ENCODE data around the gene FOXA2. TPM values are rescaled to one million over a fixed set of nuclear protein-coding genes. Genes with fewer than 3 reads are reported as not detected.
"Not testable (repeated sequence)": the region's sequence is repeated elsewhere in the genome, so short reads cannot be mapped to it uniquely, and the experiment has no call there.

The FOXA2 gene
- total and polyA plus RNA-seq, 5 donors from 2014 or later: not detected

GRCh38 chr20:22550514-22550913, 33.9 kb downstream of the FOXA2 start:
- not testable (repeated sequence) for H3K27ac Mint-ChIP-seq

GRCh38 chr20:22548040-22548439, 36.3 kb downstream of the FOXA2 start:
- Mint-ChIP-seq H3K4me1 (no peaks in the 10 kb centered on the region), H3K36me3 (no peaks in the 10 kb centered on the region), H3K27me3 (no peaks in the 10 kb centered on the region), H3K27ac (no peak overlapping the region), H3K4me3 (no peak overlapping the region), H3K9me3 (peaks cover 0 to 7% (median 5%) of the 10 kb centered on the region in 7 donors)
- H3K9me3 ChIP-seq (ENCODE audit: control insufficient read depth in 2 of 2, low read length in 2 of 2): no peaks in the 10 kb centered on the region
- H3K27ac ChIP-seq (ENCODE audit: insufficient read depth, low read length, poor library complexity, severe bottlenecking): no peak overlapping the region
- H3K4me1 ChIP-seq (ENCODE audit: control insufficient read depth, insufficient read depth, low read length, poor library complexity, severe bottlenecking): no peaks in the 10 kb centered on the region
- no peaks in the 10 kb centered on the region for H3K36me3 ChIP-seq (ENCODE audit: control insufficient read depth, insufficient read depth, low read length)
- H3K4me3 ChIP-seq (ENCODE audit: low read depth, low read length): no peak overlapping the region
- DNase-seq (no peak), ATAC-seq (ENCODE audit: low read depth in 2 of 2) (no peak)
- H3K27me3 ChIP-seq (ENCODE audit: control insufficient read depth, insufficient read depth, low read length): no peaks in the 10 kb centered on the region

More at GRCh38 chr20:22550514-22550913, 33.9 kb downstream of the FOXA2 start:
- not testable (repeated sequence) for ATAC-seq (ENCODE audit: low read depth in 2 of 2); H3K27me3 Mint-ChIP-seq; H3K4me3 ChIP-seq (ENCODE audit: low read depth, low read length); DNase-seq; H3K4me3 Mint-ChIP-seq; H3K4me1 ChIP-seq (ENCODE audit: control insufficient read depth, insufficient read depth, low read length, poor library complexity, severe bottlenecking); H3K4me1 Mint-ChIP-seq; H3K36me3 ChIP-seq (ENCODE audit: control insufficient read depth, insufficient read depth, low read length); H3K27me3 ChIP-seq (ENCODE audit: control insufficient read depth, insufficient read depth, low read length); H3K36me3 Mint-ChIP-seq; H3K9me3 Mint-ChIP-seq; H3K9me3 ChIP-seq (ENCODE audit: control insufficient read depth in 2 of 2, low read length in 2 of 2); H3K27ac ChIP-seq (ENCODE audit: insufficient read depth, low read length, poor library complexity, severe bottlenecking)

GRCh38 chr20:22546344-22546743, 38.0 kb downstream of the FOXA2 start:
- no peaks in the 10 kb centered on the region for H3K27me3 ChIP-seq (ENCODE audit: control insufficient read depth, insufficient read depth, low read length)
- H3K36me3 ChIP-seq (ENCODE audit: control insufficient read depth, insufficient read depth, low read length): no peaks in the 10 kb centered on the region
- no peaks in the 10 kb centered on the region for H3K4me1 ChIP-seq (ENCODE audit: control insufficient read depth, insufficient read depth, low read length, poor library complexity, severe bottlenecking)
- no peak overlapping the region for H3K27ac Mint-ChIP-seq
- no peaks in the 10 kb centered on the region for H3K4me1 Mint-ChIP-seq
- no peak for ATAC-seq (ENCODE audit: low read depth in 2 of 2)
- H3K27ac ChIP-seq (ENCODE audit: insufficient read depth, low read length, poor library complexity, severe bottlenecking): no peak overlapping the region
- H3K27me3 Mint-ChIP-seq: no peaks in the 10 kb centered on the region
- H3K4me3 Mint-ChIP-seq: no peak overlapping the region
- no peak for DNase-seq
- peaks cover 0 to 6% (median 3%) of the 10 kb centered on the region in 7 donors for H3K9me3 Mint-ChIP-seq
- no peaks in the 10 kb centered on the region for H3K36me3 Mint-ChIP-seq
- no peak overlapping the region for H3K4me3 ChIP-seq (ENCODE audit: low read depth, low read length)
- no peaks in the 10 kb centered on the region for H3K9me3 ChIP-seq (ENCODE audit: control insufficient read depth in 2 of 2, low read length in 2 of 2)

GRCh38 chr20:22545045-22545444, 39.3 kb downstream of the FOXA2 start:
- Mint-ChIP-seq H3K36me3 (no peaks in the 10 kb centered on the region), H3K27ac (no peak overlapping the region), H3K27me3 (no peaks in the 10 kb centered on the region), H3K4me3 (no peak overlapping the region), H3K4me1 (no peaks in the 10 kb centered on the region), H3K9me3 (peaks cover 0 to 6% (median 3%) of the 10 kb centered on the region in 7 donors)
- no peak overlapping the region for H3K4me3 ChIP-seq (ENCODE audit: low read depth, low read length)
- no peaks in the 10 kb centered on the region for H3K27me3 ChIP-seq (ENCODE audit: control insufficient read depth, insufficient read depth, low read length)
- DNase-seq (no peak), ATAC-seq (ENCODE audit: low read depth in 2 of 2) (no peak)
- no peaks in the 10 kb centered on the region for H3K36me3 ChIP-seq (ENCODE audit: control insufficient read depth, insufficient read depth, low read length)
- H3K27ac ChIP-seq (ENCODE audit: insufficient read depth, low read length, poor library complexity, severe bottlenecking): no peak overlapping the region
- no peaks in the 10 kb centered on the region for H3K4me1 ChIP-seq (ENCODE audit: control insufficient read depth, insufficient read depth, low read length, poor library complexity, severe bottlenecking)
- H3K9me3 ChIP-seq (ENCODE audit: control insufficient read depth in 2 of 2, low read length in 2 of 2): no peaks in the 10 kb centered on the region

GRCh38 chr20:22544462-22544861, 39.9 kb downstream of the FOXA2 start:
- ATAC-seq (ENCODE audit: low read depth in 2 of 2) (no peak), DNase-seq (no peak)
- no peaks in the 10 kb centered on the region for H3K36me3 ChIP-seq (ENCODE audit: control insufficient read depth, insufficient read depth, low read length)
- no peaks in the 10 kb centered on the region for H3K4me1 Mint-ChIP-seq
- peaks cover 0 to 6% (median 3%) of the 10 kb centered on the region in 7 donors for H3K9me3 Mint-ChIP-seq
- no peak overlapping the region for H3K4me3 ChIP-seq (ENCODE audit: low read depth, low read length)
- no peak overlapping the region for H3K4me3 Mint-ChIP-seq
- no peaks in the 10 kb centered on the region for H3K9me3 ChIP-seq (ENCODE audit: control insufficient read depth in 2 of 2, low read length in 2 of 2)
- H3K4me1 ChIP-seq (ENCODE audit: control insufficient read depth, insufficient read depth, low read length, poor library complexity, severe bottlenecking): no peaks in the 10 kb centered on the region
- no peaks in the 10 kb centered on the region for H3K36me3 Mint-ChIP-seq
- no peaks in the 10 kb centered on the region for H3K27me3 Mint-ChIP-seq
- no peak overlapping the region for H3K27ac ChIP-seq (ENCODE audit: insufficient read depth, low read length, poor library complexity, severe bottlenecking)
- no peaks in the 10 kb centered on the region for H3K27me3 ChIP-seq (ENCODE audit: control insufficient read depth, insufficient read depth, low read length)
- H3K27ac Mint-ChIP-seq: no peak overlapping the region

- Histone ChIP-seq H3K9me3 (ENCODE audit: control insufficient read depth in 2 of 2, low read length in 2 of 2) (no peaks in the 10 kb centered on the region), H3K4me3 (ENCODE audit: low read depth, low read length) (no peak overlapping the region), H3K27me3 (ENCODE audit: control insufficient read depth, insufficient read depth, low read length) (no peaks in the 10 kb centered on the region), H3K4me1 (ENCODE audit: control insufficient read depth, insufficient read depth, low read length, poor library complexity, severe bottlenecking) (no peaks in the 10 kb centered on the region), H3K36me3 (ENCODE audit: control insufficient read depth, insufficient read depth, low read length) (no peaks in the 10 kb centered on the region), H3K27ac (ENCODE audit: insufficient read depth, low read length, poor library complexity, severe bottlenecking) (no peak overlapping the region)
- Mint-ChIP-seq H3K4me1 (no peaks in the 10 kb centered on the region), H3K4me3 (no peak overlapping the region), H3K27ac (no peak overlapping the region), H3K9me3 (peaks cover 1 to 6% (median 4%) of the 10 kb centered on the region in 7 donors), H3K27me3 (no peaks in the 10 kb centered on the region), H3K36me3 (no peaks in the 10 kb centered on the region)
- no peak for DNase-seq
- no peak for ATAC-seq (ENCODE audit: low read depth in 2 of 2)
These were observed 41.9 kb downstream of the FOXA2 start for GRCh38 chr20:22542427-22542826.

GRCh38 chr20:22540832-22541231, 43.5 kb downstream of the FOXA2 start:
- H3K27me3 Mint-ChIP-seq: no peaks in the 10 kb centered on the region
- H3K27ac Mint-ChIP-seq: no peak overlapping the region
- H3K36me3 Mint-ChIP-seq: no peaks in the 10 kb centered on the region
- no peaks in the 10 kb centered on the region for H3K4me1 ChIP-seq (ENCODE audit: control insufficient read depth, insufficient read depth, low read length, poor library complexity, severe bottlenecking)
- H3K4me3 Mint-ChIP-seq: no peak overlapping the region
- H3K27me3 ChIP-seq (ENCODE audit: control insufficient read depth, insufficient read depth, low read length): no peaks in the 10 kb centered on the region
- DNase-seq (no peak), ATAC-seq (ENCODE audit: low read depth in 2 of 2) (no peak)
- no peak overlapping the region for H3K4me3 ChIP-seq (ENCODE audit: low read depth, low read length)
- H3K36me3 ChIP-seq (ENCODE audit: control insufficient read depth, insufficient read depth, low read length): no peaks in the 10 kb centered on the region
- no peaks in the 10 kb centered on the region for H3K9me3 ChIP-seq (ENCODE audit: control insufficient read depth in 2 of 2, low read length in 2 of 2)
- peaks cover 1 to 11% (median 6%) of the 10 kb centered on the region in 7 donors for H3K9me3 Mint-ChIP-seq
- H3K4me1 Mint-ChIP-seq: no peaks in the 10 kb centered on the region
- no peak overlapping the region for H3K27ac ChIP-seq (ENCODE audit: insufficient read depth, low read length, poor library complexity, severe bottlenecking)

- Mint-ChIP-seq H3K9me3 (peaks cover 0 to 14% (median 3%) of the 10 kb centered on the region in 7 donors), H3K4me3 (no peak overlapping the region), H3K36me3 (no peaks in the 10 kb centered on the region), H3K27me3 (no peaks in the 10 kb centered on the region), H3K4me1 (no peaks in the 10 kb centered on the region), H3K27ac (no peak overlapping the region)
- no peak for DNase-seq
- Histone ChIP-seq H3K9me3 (ENCODE audit: control insufficient read depth in 2 of 2, low read length in 2 of 2) (no peaks in the 10 kb centered on the region), H3K27ac (ENCODE audit: insufficient read depth, low read length, poor library complexity, severe bottlenecking) (no peak overlapping the region), H3K36me3 (ENCODE audit: control insufficient read depth, insufficient read depth, low read length) (no peaks in the 10 kb centered on the region), H3K4me3 (ENCODE audit: low read depth, low read length) (no peak overlapping the region), H3K27me3 (ENCODE audit: control insufficient read depth, insufficient read depth, low read length) (no peaks in the 10 kb centered on the region), H3K4me1 (ENCODE audit: control insufficient read depth, insufficient read depth, low read length, poor library complexity, severe bottlenecking) (no peaks in the 10 kb centered on the region)
- no peak for ATAC-seq (ENCODE audit: low read depth in 2 of 2)
These were observed 47.2 kb downstream of the FOXA2 start for GRCh38 chr20:22536956-22537756.
